HG02623 (cell line): Measurements from ENCODE around the gene COL5A2.

Experiments
- ATAC-seq: cut with Tn5 transposase; IDR thresholded peaks from one replicate; pipeline ENCODE4 v1.9.1; 2021; ENCODE audit warnings: moderate library complexity; ENCODE audit not compliant: unreplicated experiment

Gene COL5A2

DNA sequence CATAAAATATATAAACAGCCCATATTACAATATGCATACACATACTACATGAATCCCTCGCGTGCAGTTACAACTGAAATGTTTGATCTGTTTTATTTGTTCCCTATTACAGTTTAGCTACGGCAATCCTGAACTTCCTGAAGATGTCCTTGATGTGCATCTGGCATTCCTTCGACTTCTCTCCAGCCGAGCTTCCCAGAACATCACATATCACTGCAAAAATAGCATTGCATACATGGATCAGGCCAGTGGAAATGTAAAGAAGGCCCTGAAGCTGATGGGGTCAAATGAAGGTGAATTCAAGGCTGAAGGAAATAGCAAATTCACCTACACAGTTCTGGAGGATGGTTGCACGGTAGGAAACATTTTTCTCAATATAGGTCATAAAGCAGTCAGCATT is 169.0 kb downstream of the COL5A2 start:
- ATAC-seq, result no peak

DNA sequence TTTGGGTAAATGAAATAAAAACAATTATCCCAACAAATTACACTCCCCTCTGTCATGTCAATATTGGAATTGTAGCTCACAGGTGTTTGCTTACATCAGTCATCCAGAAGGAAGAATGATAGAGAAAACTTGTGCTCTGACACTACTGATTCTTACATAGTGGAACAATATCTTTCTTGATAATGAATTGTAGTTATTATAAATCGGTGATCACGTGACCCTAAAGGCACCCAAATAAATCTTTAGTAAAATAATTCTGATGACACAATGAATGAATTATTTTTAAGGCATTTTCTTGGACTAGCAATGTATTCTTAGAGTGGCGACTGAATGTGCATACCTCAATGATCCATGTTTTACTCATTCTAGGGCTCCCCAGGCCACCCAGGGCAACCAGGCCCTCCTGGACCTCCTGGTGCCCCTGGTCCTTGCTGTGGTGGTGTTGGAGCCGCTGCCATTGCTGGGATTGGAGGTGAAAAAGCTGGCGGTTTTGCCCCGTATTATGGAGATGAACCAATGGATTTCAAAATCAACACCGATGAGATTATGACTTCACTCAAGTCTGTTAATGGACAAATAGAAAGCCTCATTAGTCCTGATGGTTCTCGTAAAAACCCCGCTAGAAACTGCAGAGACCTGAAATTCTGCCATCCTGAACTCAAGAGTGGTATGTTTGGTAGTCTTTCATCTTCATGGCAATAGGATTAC is 170.9 kb downstream of the COL5A2 start:
- no peak for ATAC-seq

DNA sequence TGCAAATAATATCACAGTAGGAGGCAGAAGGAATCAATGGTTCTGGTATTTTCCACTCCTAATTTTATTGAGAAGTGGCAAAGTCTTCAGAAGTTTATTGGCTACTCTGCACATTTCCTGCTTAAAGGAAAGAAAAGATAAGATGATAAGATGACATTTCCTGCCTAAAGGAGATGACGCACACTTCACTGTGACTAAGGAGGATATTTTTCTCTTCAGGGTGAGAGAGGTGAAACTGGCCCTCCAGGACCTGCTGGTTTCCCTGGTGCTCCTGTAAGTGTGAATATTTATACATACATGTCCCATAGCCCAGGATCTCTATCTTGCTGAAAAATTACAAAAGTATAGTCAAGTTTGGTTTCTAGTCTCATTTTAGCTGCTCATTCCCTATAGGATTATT is 177.5 kb downstream of the COL5A2 start:
- ATAC-seq, result no peak

DNA sequence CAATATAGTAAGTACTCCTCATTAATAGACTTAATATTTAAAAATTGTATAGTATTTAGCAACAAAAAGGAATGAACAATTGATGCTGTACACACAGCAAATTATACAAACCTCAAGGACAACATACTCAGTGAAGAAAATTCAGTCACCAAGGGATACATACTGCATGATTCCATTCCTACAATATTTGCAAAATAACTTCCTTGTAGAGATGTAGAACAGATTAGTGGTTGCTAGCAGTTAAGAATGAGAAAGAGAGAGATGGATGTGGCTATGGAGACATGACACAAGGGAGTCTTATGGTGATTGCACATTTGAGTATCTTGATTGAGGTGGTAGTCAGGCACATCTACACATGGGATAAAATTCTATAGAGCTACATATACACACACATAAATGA is 179.3 kb downstream of the COL5A2 start:
- no peak for ATAC-seq

DNA sequence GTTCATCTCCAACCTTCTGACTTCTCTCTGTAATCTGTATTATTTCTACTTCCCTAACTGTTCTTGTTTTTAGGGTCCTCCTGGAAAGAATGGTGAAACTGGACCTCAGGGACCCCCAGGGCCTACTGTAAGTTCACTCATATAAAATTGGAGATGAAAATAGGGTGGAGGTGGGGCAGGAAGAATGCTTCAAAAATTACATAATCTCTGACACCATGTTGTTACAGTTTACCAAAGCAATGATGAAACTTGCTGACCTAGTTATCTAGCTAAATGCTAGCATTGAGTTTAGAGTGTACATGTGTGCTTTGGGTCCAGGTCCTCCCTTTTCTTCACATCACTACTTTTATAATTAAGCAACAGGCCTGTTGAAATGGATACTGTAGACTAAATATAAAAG is 182.3 kb downstream of the COL5A2 start:
- ATAC-seq, result no peak

DNA sequence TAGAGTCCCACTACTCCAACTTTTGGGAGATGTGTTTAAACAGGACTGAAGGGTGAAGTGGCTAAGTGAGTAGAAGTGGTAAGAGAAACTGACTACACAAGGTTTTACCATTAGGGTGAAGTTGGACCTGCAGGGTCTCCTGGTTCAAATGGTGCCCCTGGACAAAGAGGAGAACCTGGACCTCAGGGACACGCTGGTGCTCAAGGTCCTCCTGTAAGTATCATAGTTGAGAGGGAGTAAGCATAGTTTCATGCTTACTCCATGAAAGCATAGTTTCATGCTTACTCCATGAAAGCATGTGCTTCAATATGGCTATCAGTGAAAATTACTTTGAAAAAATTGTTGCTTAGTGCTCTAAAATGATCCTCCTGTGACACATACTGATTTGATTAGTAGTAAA is 186.3 kb downstream of the COL5A2 start:
- no peak for ATAC-seq

DNA sequence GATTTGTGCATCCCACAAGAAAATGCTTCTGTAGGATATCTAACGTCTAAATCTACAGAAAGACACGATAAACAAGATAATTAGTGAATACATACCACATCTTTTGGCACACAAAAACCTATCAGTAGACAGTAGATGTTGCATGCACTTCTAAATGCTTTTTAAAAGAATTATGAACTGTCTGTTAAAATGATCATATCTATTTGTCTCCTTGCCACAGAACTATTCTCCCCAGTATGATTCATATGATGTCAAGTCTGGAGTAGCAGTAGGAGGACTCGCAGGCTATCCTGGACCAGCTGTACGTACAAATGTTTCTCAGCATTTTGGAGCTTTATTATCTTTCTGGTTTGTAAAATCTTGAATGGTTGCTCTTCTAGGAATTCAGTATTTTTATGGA is 192.7 kb downstream of the COL5A2 start:
- ATAC-seq, result no peak

DNA sequence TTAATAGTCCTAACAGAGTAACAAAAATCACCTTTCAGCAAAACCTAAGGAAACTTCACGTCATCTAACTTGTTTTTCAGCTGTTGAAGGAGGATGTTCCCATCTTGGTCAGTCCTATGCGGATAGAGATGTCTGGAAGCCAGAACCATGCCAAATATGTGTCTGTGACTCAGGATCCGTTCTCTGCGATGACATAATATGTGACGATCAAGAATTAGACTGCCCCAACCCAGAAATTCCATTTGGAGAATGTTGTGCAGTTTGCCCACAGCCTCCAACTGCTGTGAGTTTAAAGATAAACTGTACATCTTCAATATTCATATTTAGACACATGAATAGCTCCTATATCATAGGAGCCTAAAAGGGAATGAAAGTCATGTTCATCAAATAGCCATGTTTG is 194.9 kb downstream of the COL5A2 start:
- ATAC-seq, result no peak

DNA sequence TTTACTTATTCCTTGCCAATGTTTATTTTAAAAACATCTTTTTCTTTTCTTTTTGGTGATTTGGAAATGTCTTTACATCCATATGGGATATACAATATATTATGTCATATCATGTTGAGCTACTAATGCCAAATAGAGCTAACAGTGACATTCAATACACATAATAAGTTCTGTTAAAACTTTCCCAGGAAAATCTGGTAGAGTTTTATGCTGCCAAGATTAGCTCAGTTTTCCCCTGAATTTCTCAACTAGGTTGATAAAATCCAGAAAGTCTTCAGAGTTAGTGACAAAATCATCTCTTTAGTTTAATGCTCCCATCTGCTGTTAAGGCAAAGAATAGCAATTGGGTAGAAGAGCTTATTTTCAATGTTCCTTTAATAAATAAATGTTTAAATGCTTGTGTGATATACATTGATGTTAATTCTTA is 195.5 kb downstream of the COL5A2 start:
- ATAC-seq, result no peak

DNA sequence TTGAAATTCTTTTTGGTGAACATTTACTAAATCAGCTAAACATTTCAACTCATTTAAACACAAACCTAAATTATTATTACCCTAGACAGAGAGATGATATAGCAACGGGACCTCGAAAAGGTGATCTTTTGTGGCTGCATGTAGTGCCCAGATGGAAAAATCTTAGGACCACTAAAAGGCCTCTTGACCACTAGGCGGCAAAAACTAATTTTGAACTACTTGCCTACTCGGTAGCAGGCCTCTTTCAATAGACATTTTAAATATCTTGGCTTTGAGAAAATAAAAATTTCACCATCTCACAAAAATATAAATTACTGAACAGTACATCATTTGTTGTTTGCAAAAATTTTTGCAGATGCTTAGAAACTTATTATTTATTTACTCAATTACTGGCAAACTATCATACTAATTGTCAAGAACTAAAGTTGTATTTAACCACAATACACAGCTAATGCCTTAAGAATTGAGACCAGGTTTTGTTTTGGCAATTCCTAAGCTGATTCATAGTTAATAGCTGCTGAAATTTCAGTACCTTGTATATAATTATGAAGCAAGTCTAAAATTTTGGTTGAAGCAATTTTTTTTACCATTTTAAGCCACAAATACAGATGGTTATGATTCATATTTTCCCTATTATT is 196.0 kb downstream of the COL5A2 start:
- ATAC-seq, result no peak
